OCI-LY7 (cell line): ENCODE results near the gene CHD5. TPM values are rescaled to one million over a fixed set of nuclear protein-coding genes. Genes with fewer than 3 reads are reported as not detected.
A peak's percentile ranks its signal among the peaks of the same experiment; 100 is the strongest.

ENCODE experiments used
- BruUV-seq: library from RNA; stranded (reverse); fragments of 400-500 nt; replicated peaks from 2 replicates; lab custom pipeline; 2021; lab: Mats Ljungman, UMichigan
- CTCF ChIA-PET: fragments of 300-600 bp; sonication (Branson Sonifier 250); formaldehyde crosslinking; loops from one replicate; lab custom pipeline; 2022; ENCODE audit warnings: antibody characterized with exemption; ENCODE audit not compliant: unreplicated experiment; lab: Charles Lee
- POLR2A ChIA-PET: fragments of 300-600 bp; sonication (Branson Sonifier 250); formaldehyde crosslinking; loops from one replicate; lab custom pipeline; 2022; ENCODE audit warnings: antibody characterized with exemption; lab: Charles Lee
- DNase-seq: peaks from one replicate; pipeline ENCODE4 v3.0.0-alpha.2; 2015; ENCODE audit warnings: low spot score
- H2AFZ ChIP-seq: fragments of 200-600 bp; sonication (generic), shearing (Covaris generic); 2 replicates; pipeline ENCODE4 v1.6.1; 2014; ENCODE audit warnings: mild to moderate bottlenecking, antibody characterized with exemption, low read length, moderate library complexity
- H3K27ac ChIP-seq: fragments of 200-600 bp; sonication (generic); 2 replicates; pipeline ENCODE4 v1.5.1; 2014; ENCODE audit warnings: mixed run types, low read depth, mild to moderate bottlenecking, moderate library complexity, low read length, inconsistent platforms; ENCODE audit not compliant: poor library complexity, severe bottlenecking
- H3K36me3 ChIP-seq: fragments of 200-600 bp; sonication (generic); 2 replicates; pipeline ENCODE4 v1.6.1; 2014; ENCODE audit warnings: mild to moderate bottlenecking, antibody characterized with exemption, low read length, moderate library complexity, mixed read lengths; ENCODE audit not compliant: insufficient read depth
- H3K4me1 ChIP-seq: fragments of 200-600 bp; sonication (generic); 2 replicates; pipeline ENCODE4 v1.5.1; 2014; ENCODE audit warnings: mild to moderate bottlenecking, low read length; ENCODE audit not compliant: insufficient read depth, poor library complexity, severe bottlenecking
- H3K4me2 ChIP-seq: fragments of 200-600 bp; sonication (generic); 2 replicates; pipeline ENCODE4 v1.6.1; 2014; ENCODE audit warnings: mild to moderate bottlenecking, low read length
- H3K4me3 ChIP-seq: fragments of 200-600 bp; sonication (generic); 2 replicates; pipeline ENCODE4 v1.5.1; 2014; ENCODE audit warnings: mild to moderate bottlenecking, low read depth, low read length; ENCODE audit not compliant: poor library complexity, severe bottlenecking
- H3K79me2 ChIP-seq: fragments of 200-600 bp; sonication (generic); 2 replicates; pipeline ENCODE4 v1.6.1; 2016; ENCODE audit warnings: low read depth, mild to moderate bottlenecking, low read length, moderate library complexity, mixed read lengths; ENCODE audit not compliant: insufficient read depth
- H3K9me2 ChIP-seq: fragments of 200-600 bp; sonication (generic); 2 replicates; pipeline ENCODE4 v1.6.1; 2016; ENCODE audit warnings: mild to moderate bottlenecking, low read length, mixed read lengths; ENCODE audit not compliant: insufficient read depth
- H3K9me3 ChIP-seq: fragments of 200-600 bp; sonication (generic); 2 replicates; pipeline ENCODE4 v1.6.1; 2014; ENCODE audit warnings: mild to moderate bottlenecking, mixed run types, low read length, mixed read lengths
- H4K20me1 ChIP-seq: fragments of 200-600 bp; sonication (generic); 2 replicates; pipeline ENCODE4 v1.6.1; 2014; ENCODE audit warnings: mild to moderate bottlenecking, antibody characterized with exemption, low read length, moderate library complexity, mixed read lengths; ENCODE audit not compliant: insufficient read depth
- EZH2phosphoT487 ChIP-seq: fragments of 200-600 bp; sonication (generic); IDR thresholded peaks from 2 replicates; pipeline ENCODE4 v1.6.1; 2018; ENCODE audit warnings: low read depth, borderline replicate concordance, mild to moderate bottlenecking, mixed run types, antibody characterized with exemption, low read length, moderate library complexity, mixed read lengths
- intact Hi-C: fragments of 100-400 bp; cut with micrococcal nuclease; formaldehyde crosslinking; loops from one replicate; pipeline ENCODE4 v1.10.0; 2022; ENCODE audit not compliant: unreplicated experiment
- total RNA-seq, 2 experiments: library from RNA; depleted of rRNA in 1 of 2; stranded (reverse); fragments of >200 nt in 1 of 2; shearing (Covaris generic) in 1 of 2; gene quantifications; 2 replicates each; pipeline ENCODE4 v1.2.3, GENCODE V29; 2014 to 2022
- TF ChIP-seq, protein P1 (sequence below): fragments of 200-600 bp; sonication (generic); conservative IDR thresholded peaks from 2 replicates; pipeline ENCODE4 v1.5.1; 2014; ENCODE audit warnings: mild to moderate bottlenecking, antibody characterized with exemption, low read length, moderate library complexity, mixed read lengths

CHD5 gene
- total RNA-seq, 2 experiments from 2014 or later: 0.19 to 0.38 TPM

DNA sequence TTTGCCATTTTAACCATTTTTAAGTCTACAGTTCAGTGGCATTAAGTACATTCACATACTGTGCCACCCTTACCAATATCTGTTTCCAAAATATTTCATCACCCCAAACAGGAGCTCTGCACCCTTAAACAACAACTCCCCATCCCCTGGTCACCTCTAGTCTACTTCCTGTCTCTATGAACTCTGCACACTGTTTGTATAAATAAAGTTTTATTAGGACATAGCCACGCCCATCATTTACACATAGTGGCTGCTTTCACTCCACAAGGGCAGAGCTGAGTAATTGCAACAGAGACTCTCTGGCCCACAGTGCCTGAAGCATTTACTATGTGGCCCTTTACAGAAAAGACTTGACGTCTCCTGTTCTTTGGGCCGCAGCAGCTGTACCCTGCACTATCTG, 104.4 kb downstream of the CHD5 start:
- Histone ChIP-seq H4K20me1 (no peaks in the 10 kb centered on the region), H3K9me3 (no peaks in the 10 kb centered on the region), H3K36me3 (0 out of 2 replicates have a peak, but pooled peaks cover 6% of the 10 kb centered on the region), H3K79me2 (no peaks in the 10 kb centered on the region), H3K27ac (no peak overlapping the region), H2AFZ (no peak overlapping the region), H3K4me2 (no peak overlapping the region), H3K9me2 (no peaks in the 10 kb centered on the region), H3K4me3 (no peak overlapping the region), H3K4me1 (no peaks in the 10 kb centered on the region)
- ChIA-PET CTCF (no interaction called here), POLR2A (interaction anchor here (0.7 kb wide), 1 partner anchor 14 kb away, joined by 5 read pairs; no protein-coding TSS in a partner anchor)
- TF ChIP-seq, protein P1, sequence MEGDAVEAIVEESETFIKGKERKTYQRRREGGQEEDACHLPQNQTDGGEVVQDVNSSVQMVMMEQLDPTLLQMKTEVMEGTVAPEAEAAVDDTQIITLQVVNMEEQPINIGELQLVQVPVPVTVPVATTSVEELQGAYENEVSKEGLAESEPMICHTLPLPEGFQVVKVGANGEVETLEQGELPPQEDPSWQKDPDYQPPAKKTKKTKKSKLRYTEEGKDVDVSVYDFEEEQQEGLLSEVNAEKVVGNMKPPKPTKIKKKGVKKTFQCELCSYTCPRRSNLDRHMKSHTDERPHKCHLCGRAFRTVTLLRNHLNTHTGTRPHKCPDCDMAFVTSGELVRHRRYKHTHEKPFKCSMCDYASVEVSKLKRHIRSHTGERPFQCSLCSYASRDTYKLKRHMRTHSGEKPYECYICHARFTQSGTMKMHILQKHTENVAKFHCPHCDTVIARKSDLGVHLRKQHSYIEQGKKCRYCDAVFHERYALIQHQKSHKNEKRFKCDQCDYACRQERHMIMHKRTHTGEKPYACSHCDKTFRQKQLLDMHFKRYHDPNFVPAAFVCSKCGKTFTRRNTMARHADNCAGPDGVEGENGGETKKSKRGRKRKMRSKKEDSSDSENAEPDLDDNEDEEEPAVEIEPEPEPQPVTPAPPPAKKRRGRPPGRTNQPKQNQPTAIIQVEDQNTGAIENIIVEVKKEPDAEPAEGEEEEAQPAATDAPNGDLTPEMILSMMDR: no peak
- TF ChIP-seq EZH2phosphoT487: no peak
- no TSS peak for BruUV-seq
- intact Hi-C loops: no loop called here
- DNase-seq: peak; percentile 26

DNA sequence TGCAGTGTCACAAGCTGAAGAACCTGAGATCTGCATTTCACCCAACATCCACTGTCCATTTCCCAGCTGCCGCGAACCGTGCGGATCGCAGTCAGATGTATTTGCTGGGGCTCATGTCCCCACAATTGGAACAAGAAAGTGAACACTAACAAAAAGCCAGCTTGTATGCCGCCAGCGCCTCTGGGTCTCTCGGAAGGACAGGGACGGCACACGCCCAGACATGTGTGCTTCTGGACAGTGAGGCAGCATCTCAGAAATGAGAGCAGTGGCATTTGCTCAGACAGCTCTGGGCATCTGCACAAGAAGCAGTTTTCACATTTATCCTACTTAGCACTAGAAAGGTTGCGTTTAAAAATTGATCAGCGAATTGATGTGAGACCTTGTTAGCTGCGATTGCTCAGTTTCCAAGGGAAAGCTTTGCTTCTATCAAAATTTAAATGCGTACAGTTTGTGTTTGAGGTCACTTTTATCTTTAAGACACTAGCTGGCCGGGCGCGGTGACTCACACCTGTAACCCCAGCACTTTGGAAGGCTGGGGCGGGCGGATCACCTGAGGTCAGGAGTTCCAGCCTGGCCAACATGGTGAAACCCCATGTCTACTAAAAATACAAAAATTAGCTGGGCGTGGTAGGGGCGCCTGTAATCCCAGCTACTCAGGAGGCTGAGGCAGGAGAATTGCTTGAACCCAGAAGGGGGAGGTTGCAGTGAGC, 105.8 kb downstream of the CHD5 start:
- POLR2A ChIA-PET: interaction anchor here (0.6 kb wide), 1 partner anchor 42 kb away, joined by 3 read pairs; no protein-coding TSS in a partner anchor
- H3K36me3 ChIP-seq: 0 out of 2 replicates have a peak, but pooled peaks cover 6% of the 10 kb centered on the region
- H3K79me2 ChIP-seq: no peaks in the 10 kb centered on the region
- H3K9me2 ChIP-seq: no peaks in the 10 kb centered on the region
- H2AFZ ChIP-seq: no peak overlapping the region
- H3K27ac ChIP-seq: no peak overlapping the region
- no peak for DNase-seq
- CTCF ChIA-PET: no interaction called here
- no peak for TF ChIP-seq EZH2phosphoT487
- TF ChIP-seq, protein P1: no peak
- H3K4me2 ChIP-seq: no peak overlapping the region
- H3K9me3 ChIP-seq: no peaks in the 10 kb centered on the region
- H4K20me1 ChIP-seq: no peaks in the 10 kb centered on the region
- H3K4me3 ChIP-seq: no peak overlapping the region
- intact Hi-C loops: no loop called here
- no peaks in the 10 kb centered on the region for H3K4me1 ChIP-seq
- BruUV-seq: no TSS peak

DNA sequence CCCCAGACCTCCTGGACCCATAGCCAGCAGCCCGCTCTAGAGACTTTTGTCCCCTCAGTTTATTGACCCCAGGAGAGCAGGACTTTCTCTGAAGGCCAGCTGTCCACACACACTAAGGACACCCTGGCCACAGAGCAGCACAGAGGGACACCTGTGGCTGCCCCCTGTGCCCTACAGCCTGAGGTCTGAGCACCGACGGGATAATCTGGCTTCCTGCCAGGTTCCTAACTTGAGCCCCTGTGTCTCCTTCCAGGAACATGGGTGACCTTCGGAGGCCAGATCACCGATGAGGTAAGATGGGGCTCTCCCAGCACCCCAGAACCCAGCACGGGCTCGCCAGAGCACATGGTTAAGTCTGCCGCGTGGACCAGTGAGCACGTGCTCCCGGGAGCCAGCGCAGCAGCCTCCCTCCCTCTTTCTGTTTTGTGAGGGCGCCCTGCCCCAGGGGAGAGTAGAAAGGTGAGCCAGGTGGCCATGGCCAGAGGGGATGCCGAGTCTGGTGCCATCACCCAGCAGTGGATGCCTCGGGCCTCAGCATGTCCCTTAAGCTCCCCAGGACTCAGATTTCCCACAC, 106.6 kb downstream of the CHD5 start:
- CTCF ChIA-PET: no interaction called here
- POLR2A ChIA-PET: no interaction called here
- Histone ChIP-seq H2AFZ (no peak overlapping the region), H3K9me2 (no peaks in the 10 kb centered on the region), H3K4me2 (no peak overlapping the region), H3K27ac (no peak overlapping the region), H4K20me1 (no peaks in the 10 kb centered on the region), H3K79me2 (no peaks in the 10 kb centered on the region), H3K36me3 (0 out of 2 replicates have a peak, but pooled peaks cover 6% of the 10 kb centered on the region), H3K9me3 (no peaks in the 10 kb centered on the region), H3K4me3 (no peak overlapping the region), H3K4me1 (no peaks in the 10 kb centered on the region)
- intact Hi-C loops: no loop called here
- DNase-seq: no peak
- TF ChIP-seq, protein P1: no peak
- TF ChIP-seq EZH2phosphoT487: no peak
- BruUV-seq: no TSS peak
